Measurements from ENCODE around the gene HMX1.

HMX1 gene

DNA sequence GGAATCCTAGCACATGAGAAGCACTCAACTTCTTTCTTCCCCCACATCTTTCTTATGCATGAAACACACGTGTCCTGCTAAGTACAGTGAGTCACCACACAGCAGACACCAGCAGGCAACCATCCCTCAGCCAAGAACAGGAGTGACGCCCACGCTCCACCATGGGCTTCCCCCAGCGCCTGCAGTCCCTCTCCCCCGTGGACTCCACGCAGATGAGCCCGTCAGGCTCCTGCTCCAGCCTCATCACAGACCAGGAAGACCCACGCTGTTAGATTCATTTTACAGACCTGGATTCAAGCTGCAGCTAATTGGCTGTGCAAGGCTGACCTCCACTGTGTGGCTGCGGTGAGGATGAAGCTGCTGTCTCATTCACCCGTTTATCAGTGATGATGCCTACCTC lies 16.7 kb downstream of the HMX1 start:
- DNase-seq, result no peak

DNA sequence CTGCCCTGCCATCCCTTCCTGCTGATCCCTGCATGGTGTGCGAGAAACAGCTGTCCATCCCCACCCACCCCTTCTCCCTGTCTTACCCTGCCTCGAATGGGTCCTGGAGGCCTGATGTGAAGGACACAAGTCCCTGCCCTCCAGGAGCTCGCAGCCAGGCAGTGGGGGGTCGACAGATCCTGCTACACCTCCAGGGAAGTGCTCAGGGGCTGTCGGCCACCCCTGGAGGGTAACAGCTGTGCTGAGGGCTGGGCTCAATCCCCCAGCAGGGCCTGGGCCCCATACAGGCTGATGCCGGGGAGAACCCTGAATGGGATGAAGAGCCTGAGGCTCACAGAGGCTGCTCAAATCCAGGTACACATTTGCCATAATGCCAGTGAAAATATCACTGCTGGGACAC lies 17.6 kb downstream of the HMX1 start:
- DNase-seq, result no peak

DNA sequence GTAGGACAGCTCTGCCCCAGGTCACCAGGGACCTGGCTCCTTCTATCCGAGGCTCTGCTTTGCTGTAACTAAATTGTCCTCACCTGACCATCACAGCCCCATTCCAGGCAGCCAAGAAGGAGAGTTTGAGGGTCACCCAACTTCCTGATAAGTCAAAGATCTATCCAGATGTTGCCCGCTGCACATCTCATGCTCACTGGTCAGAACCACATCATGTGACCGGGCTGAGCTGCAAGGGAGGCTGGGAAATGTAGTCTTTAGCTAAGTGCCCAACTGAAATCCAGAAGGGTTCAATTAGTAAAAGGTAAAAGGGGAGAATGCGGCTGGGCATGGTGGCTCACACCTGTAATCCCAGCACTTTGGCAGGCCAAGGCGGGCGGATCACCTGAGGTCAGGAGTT lies 18.4 kb downstream of the HMX1 start:
- no peak for DNase-seq

DNA sequence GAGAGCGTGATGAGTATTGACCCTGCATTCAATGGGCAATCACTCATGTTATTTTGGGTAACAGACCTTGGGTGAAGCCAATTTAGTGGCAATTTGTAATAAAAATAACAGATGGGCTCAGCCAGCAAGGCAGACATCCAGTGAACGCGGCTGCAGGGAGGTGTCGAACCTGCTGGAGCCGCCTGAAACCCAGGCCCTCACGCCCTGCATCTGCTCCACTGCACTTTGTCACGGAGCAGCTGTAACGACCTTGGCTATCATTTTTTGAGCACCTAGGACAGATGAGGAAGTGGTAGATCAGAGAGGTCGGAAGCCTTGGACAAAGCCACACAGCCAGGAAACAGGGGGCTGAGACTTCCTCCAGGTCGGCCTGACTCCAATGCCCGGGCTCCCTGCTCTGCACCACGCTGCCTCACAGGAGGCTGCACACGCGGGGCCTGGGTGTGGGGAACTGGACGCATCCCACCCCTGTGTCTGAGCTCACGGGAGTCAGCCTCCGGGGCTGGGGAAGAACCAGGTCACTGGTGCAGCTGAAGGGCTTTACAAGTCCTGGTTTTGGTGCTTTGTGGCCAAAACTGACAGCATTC lies 19.4 kb downstream of the HMX1 start:
- no peak for DNase-seq

DNA sequence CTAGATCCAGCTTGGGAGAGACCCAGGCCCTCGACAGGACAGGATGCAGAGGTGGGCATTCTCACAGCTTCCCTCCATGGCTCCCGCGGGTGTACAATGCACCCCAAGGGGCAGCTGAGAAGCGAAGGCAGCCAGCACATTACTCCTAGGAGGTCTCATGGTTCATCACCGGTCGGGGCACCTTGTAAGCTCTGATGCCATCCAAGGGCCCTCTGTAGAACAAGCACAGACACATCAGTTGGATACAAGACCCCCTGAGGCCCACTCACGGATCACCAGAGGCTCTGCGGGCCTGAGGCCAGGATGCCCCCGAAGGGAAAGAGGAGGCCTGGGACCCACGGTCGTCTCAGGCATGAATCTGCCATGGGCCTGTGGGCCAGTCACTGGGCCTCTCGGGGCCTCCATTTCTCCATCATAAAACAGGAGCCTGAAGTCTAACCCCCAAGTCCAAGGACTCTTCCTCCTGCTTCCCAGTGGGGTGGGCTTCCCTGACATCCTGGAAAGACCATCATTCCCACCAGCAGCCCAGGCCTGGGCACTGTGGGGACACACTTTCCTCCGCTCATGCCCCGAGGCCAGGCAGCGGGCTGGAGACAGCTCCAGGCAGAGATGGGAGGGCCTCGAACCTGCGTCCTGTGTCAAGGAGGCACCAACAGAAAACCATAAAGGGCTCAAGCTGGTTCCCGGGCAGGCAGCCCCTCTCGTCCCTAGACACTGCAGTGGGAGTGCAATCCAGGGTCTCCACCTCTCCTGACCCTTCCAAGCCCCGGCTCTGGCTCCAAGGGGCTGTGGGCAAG lies 20.1 kb downstream of the HMX1 start:
- no peak for DNase-seq

DNA sequence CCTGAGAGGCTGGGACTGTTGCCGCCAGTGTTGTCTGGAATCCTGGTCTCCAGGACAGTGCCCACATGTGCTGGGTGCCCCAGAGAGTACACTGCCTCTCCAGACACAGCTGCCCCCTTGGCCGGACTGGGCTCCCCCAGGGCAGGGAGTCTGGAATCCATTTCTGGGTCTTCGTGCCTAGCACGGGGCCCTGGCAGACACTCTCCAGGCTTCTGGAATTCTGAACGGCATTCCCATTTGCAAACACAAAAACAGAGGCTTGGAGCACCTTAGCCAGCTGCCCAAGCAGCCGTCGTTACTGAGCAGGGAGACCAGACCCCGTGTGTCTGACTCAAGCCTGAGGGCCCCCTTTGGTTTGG lies 20.8 kb downstream of the HMX1 start:
- no peak for DNase-seq

DNA sequence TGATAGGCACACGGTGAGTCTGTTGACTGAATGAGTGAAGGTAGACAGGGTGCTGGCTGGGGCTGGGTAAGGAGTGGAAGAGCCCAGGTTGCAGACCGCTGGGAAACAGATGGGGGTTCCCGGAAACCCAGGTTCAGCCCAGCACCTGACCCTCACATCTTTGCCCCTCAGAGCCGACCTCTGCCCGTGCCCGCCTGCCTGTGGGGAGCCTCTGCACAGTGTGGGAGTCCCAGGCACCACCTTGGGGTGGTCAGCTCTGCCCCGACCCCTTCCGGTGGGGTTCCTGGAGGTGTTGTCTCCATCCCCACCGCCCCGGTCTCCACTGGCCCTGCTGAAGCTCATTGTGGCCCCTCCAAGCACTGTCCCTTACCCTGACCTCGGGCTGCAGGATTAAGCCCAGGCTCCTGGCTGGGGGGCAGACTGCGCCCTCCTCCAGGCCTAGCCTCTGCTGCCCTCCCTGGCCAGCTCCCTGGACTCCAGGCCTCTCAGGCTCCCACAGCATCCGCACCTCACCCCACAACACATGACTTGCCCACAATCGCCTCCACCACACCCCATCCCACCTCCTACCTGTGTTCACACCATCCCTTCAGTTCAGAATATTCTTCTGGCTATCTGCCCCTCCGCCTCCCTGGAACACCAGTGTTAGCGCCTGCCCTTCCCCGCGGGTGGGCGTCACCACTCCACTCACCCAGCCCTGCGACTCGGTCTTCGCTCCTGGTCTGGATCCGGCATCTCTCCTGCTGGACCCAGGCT lies 21.4 kb downstream of the HMX1 start:
- DNase-seq, result no peak

DNA sequence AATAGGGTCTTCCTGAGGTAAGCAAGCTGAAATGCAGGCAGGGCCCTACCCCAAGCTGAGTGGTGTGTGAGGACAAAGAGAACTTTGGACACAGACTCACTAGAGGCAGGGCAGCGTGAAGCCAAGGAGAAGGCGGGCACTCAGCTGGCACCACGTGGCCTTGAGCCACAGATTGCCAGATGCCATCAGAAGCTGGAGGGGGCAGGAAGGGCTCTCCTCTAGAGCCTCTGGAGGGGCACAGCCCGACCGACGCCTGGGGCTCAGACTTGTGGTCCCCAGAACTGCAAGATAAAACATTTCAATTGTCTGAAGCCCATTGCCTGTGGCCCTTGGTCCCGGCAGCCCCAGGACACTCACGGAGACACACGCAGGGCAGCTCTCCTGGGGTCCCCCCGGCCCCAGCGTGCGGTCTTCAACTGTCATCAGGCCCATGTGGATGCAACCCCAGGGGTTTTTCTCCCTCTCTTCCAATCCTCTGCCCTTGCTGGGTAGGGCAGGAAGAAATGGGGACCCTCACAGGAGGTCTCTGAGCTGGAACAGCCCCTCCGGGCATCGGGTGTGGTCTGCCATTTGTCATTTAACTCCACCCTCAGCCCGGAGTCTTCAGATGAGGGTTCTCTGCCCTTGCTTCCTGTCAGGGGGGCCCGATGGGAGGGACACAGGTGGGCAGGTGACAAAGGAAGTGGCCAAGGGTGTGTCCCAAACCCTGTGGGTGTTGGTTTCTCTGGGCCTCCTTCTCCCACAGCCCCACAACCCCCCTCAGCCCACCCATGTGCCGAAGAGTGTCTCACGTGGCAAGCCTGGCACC lies 22.2 kb downstream of the HMX1 start:
- DNase-seq, result no peak

DNA sequence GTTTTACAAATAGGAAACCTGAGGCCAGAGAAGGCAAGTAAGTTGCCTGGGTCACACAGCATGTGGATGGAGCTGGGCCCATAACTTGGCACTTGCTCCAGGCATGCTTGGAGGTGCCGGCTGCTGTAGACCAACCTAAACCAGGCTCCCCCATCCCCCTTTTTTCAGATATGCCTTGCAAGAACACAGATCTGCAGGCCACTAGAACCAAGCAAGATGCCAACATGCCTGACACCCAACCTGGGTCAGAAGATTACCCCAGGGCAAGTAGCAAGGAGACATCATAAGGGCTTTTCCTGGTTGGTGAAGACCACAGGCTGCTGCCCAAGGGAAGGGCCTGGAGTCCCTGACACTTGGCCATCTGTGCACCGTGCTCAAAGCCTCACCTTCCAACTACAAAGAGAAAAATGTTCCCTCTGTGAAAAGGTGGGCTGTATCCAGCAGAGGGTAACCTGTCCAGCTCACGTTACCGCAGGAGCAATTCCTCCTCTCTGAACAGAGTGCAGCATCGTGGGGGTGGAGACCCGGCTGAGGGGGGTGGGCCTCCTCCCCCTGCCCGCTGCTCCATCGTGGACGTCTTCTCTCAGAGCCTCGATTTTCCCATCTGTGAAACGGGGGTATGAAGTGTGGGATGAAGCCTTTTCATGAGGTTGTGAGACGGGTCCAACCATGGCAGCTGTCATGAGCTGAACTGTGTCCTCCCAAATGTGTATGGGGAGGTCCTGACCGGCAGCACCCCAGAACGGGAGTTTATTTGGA lies 23.0 kb downstream of the HMX1 start:
- no peak for DNase-seq

DNA sequence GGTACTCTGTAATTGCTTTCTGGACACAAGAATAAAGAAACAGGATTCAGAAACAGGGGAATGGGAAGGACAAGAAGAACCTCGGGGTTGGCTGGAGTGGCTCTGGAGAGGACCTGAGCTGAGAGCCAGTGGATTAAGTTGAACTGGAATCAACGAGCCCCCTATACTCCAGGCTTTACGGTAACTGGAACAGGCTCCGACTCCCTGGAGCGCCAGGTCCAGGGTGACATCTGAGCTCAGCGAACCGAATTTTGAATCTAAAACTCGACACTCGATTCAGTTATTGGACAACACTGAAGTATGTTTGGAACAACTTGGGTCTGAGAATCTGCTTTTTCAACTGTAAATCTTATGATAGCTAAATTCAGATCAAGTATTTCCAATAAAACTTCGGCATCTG lies 23.9 kb downstream of the HMX1 start:
- no peak for DNase-seq

DNA sequence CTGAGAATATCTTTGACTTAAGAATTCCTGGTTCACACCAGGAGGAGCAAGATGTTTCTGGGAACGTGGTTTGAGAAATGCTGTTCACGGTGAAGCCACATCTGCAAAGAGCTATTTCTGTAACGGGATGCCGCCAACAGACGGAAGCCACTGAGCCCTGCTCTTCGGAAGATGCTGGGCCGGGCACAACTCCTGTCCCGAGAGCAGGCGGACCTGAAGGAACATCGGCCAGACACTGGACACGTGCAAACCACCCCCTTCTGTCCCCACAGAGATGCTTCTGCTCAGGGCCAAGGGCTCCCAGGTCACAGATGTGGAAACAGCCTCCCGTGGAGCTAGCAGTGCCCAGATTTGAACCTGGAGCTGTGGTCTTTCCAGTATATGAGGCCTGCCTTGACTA lies 24.3 kb downstream of the HMX1 start:
- no peak for DNase-seq

DNA sequence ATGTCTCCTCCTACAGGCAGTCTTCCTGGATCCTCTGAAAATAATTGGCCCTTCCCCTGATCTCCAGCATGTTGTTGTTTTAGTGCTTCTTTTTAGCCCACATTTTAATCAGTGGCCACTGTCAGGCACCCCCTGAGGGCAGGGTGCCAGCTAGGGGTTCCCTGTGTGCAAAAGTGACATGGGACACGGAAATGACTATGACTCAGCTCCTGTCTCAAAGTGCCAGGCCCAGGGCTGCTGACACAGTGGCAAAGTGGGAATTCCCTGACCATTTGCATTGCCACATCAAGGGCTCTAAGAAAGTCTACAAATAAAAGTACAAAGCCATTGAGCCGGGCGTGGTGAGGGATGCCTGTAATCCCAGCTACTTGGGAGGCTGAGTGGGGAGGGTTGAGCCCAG lies 24.8 kb downstream of the HMX1 start:
- no peak for DNase-seq

DNA sequence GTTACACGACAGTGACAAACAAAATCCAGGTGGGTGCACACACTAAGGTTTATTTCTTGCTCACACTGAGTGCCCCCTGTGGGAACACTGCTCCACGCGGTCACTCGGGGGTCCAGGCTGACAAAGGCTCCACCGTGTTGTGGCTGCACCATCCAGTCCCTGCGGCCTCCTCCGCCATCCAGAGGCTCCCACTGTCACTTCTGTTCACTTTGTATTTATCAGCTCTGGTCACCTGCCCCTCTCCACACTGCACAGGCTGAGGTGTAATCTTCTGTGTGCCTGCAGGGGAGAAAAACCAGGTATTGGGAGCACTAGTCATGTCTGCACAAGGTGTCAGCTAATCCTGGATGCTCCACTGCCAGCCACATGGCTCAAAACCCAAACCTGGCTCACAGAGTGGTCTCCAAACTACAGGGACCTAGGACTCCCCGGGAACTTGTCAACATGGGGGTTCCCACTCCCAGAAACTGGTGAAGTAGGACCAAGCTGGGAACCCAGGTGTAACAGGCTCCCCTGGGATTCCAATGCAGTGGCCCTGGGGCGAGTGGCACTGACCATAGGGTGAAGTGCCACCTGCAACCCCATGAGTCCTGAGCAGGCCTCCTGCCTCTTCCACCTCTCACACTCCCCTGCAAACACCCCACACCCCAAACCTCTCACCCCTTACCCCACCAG lies 25.5 kb downstream of the HMX1 start:
- no peak for DNase-seq

DNA sequence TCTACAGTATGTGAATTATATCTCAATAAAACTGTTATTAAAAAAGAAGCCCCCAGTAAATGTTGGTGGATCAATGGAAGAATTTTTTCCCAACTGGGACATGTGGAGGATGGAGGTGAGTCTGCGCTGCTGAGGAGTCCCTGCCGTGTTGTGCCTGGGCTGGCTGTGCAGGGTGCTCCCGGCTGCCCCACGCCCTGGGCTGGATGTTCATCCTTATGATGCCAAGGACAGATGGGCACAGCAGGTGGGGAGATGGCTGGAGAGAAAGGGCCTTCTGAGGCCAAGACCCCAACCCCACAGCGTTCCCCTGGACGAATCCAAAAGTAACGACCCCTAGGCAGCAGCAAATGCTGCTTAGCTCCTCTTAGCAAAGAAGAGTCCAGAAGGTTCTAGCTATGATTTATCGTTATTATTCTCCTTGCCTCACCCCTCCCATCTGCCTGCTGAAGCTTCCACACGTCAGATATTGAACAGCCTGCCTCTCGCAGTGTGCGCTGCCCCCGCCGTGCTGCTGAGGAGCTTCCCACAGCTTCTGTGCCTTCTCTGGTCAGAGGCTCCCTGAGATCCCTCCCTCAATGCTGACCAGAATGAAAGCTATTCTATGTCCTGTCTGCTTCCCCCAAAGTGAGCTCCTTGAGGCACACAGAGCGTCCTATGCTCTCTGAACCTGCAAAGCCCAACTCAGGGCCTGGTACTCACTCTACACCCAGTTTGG lies 26.5 kb downstream of the HMX1 start:
- DNase-seq, result no peak

DNA sequence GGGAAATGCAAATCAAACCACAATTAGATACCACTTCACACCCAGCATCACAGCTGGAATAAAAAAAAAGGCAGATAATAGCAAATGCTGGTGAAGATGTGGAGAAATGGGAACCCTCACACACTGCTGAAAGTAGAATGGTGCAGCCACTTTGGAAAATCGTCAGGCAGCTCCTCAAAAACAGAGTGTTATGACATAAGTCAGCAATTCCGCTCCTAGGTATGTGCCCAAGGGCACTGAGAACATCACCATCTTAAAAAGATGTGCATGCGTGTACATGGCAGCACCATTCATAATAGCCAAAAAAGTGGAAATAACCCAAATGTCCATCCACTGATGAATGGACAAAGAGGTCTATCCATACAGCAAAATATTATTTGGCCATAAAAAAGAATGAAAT lies 28.0 kb downstream of the HMX1 start:
- no peak for DNase-seq

DNA sequence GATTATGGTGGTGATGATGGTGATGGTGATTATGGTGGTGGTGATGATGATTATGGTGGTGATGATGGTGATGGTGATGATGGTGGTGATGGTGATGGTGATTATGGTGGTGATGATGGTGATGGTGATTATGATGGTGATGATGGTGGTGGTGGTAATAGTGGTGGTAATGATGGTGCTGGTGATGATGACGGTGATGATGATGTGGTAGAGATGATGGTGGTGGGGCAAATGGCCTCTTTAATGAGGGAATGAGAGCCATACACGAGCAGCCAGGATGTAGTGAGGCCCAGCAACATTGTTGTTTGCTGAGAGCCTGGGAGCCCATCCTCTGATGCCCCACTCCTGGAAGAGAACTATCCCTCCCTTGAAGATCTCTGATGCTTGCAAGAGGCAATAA lies 29.0 kb downstream of the HMX1 start:
- no peak for DNase-seq

DNA sequence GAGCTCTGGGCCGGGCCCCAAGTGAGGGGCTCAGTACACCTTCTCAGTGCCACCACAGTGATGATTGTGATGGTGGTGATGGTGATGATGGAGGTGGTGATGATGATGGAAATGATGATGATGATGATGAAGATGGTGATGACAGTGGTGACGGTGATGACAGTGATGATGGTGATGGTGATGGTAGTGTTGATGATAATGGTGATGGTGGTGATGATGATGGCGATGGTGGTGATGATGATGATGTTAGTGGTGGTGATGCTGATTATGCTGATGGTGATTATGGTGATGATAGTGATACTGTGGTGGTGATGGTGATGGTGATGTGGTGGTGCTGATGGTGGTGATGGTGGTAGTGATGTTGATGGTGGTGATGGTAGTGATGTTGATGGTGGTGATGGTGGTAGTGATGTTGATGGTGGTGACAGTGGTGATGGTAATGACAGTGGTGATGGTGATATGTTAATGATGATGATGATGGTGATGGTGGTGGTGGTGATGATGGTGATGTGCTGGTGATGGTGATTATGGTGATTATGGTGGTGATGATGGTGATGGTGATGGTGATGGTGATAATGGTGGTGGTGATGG lies 29.9 kb downstream of the HMX1 start:
- no peak for DNase-seq

DNA sequence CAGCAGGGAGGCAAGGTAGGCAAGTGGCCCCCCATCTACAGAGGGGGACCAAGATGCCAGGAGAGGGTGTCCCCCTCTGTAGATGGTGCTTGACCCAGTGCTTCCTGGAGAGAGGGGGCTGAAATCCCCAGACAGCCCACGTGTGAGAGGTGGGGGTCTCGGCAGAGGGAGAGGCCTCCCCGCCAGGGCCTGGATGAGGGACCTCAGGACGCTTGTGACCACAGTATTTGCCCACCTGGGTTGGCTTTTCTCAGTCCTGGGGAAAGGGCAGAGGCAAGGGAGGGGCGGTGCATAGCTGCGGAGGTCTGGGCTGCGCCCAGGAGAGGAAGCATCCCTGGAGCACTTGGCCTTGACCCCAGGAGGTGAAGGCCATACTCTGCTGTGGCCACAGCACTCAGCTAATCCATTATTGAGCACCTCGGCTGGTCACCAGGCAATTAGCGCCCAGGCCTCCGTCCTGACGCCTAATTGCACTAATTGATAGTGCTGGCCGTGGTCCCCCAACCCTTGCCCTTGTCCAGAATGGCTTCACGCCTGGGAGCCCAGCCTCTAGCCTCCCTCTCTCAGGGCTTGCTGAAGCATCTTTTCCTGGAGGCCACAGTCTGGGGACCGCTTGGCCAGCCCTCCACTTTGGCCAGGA lies 30.7 kb downstream of the HMX1 start:
- no peak for DNase-seq

DNA sequence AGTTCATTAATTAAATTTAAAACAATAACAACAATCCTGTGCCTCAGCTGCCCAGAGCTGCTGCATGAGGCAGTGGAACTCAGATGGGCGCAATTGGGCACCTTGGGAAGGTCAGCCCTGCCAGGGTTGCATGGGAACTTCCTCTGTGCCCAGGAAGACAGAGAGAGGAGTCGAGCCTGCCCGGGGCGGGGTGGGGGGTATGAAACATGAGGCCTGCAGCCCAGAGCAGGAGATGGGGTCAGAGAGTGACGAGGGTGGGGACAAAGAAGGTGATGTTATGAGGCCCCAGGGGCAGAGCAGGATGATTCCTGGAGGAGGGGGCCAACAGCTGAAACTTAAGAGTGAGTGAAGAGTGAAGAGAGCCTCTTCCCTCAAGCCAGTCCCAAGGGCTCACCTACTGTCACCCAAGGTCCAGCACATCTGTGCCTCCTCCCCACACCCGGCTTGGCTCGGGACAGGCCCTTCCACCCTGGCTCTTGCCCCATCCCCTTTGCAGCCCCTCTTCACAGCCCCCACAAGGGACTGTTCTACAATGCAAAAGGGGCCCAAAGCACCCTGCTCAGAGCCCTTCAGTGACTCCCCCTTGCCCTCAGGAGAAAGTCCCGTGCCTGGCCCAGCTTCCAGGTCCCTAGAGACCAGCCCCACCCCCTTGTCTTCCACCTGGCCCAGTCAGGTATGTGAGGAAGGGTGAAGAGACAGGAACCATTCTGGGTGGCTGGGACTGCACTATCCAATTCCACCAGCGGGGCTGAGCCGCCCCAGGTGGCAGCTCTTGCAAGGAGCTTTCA lies 31.4 kb downstream of the HMX1 start:
- no peak for DNase-seq
